Measurements from ENCODE around the gene NAV2.

- no peak for TF ChIP-seq POLR2A (IDR thresholded peaks at IDR 0.05)
- TF ChIP-seq CTCF (IDR thresholded peaks at IDR 0.05) = no peak
- TF ChIP-seq POLR2AphosphoS5 (IDR thresholded peaks at IDR 0.05) = no peak
Observed at GRCh38 chr11:20129665-20130064, 417.0 kb downstream of the NAV2 start.
